ENCODE results near the gene SAMD1.

Gene SAMD1

DNA sequence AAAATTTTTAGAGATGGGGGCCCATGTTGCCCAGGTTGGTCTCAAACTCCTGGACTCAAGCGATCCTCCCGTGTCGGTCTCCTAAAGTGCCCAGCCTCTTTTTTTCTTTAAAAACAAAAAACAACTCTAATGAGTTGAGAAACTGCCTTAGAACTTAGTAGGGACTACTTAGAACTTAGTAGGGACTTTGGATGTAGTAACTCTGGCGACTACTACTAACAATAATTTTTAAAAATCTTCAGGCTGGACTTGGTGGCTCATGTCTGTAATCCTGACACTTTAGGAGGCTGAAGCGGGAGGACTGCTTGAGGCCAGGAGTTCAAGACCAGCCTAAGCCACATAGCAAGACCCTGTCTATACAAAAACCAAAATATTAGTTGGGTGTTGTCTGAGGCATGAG lies 4.5 kb downstream of the SAMD1 start:
- TF ChIP-seq, protein P1, sequence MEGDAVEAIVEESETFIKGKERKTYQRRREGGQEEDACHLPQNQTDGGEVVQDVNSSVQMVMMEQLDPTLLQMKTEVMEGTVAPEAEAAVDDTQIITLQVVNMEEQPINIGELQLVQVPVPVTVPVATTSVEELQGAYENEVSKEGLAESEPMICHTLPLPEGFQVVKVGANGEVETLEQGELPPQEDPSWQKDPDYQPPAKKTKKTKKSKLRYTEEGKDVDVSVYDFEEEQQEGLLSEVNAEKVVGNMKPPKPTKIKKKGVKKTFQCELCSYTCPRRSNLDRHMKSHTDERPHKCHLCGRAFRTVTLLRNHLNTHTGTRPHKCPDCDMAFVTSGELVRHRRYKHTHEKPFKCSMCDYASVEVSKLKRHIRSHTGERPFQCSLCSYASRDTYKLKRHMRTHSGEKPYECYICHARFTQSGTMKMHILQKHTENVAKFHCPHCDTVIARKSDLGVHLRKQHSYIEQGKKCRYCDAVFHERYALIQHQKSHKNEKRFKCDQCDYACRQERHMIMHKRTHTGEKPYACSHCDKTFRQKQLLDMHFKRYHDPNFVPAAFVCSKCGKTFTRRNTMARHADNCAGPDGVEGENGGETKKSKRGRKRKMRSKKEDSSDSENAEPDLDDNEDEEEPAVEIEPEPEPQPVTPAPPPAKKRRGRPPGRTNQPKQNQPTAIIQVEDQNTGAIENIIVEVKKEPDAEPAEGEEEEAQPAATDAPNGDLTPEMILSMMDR (IDR thresholded peaks at IDR 0.05; ENCODE audit: extremely low read depth, missing control alignments): no peak
- no peak for DNase-seq (ENCODE audit: low spot score)

DNA sequence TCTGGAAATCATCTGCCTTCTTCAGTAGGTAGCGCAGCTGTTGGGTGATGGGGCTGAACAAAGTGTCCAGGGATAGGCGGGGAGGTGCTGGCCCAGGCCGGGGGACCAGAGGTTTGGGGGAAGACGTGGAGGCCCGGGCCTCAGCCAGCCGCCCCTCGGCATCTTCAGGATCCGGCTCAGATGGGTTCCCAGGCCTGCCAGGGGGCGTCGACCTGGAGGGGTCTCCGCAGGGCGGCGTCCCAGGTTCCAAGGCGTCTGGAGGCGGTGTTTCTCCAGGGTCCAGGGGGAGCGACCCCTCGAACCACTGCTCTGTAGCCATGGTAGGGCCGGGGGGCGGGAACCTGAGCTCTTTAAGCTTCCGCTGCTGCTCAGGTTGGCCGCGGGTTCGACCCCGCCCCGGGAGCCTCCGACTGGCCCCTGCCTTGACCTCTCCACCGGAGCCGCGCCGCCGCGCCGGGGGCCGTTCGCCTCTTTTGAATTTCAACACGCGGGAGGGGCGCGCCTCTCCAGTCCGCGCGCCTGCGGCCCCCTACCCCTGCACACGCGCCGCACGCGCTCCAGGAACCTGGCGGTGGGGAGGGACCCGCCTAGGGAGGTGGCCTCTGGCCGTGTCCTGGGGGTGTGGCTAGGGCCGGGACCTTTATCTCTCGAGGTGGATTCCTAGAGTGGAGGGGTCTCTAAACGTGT lies 5.1 kb downstream of the SAMD1 start, which contains the start of gene C19orf67:
Gene C19orf67 (minus strand): TSS at position 475 of the 687 bp plus-strand sequence. CDS start 156 bp downstream, at position 319.
- no peak for DNase-seq (ENCODE audit: low spot score)
- TF ChIP-seq, protein P1 (IDR thresholded peaks at IDR 0.05; ENCODE audit: extremely low read depth, missing control alignments): no peak

DNA sequence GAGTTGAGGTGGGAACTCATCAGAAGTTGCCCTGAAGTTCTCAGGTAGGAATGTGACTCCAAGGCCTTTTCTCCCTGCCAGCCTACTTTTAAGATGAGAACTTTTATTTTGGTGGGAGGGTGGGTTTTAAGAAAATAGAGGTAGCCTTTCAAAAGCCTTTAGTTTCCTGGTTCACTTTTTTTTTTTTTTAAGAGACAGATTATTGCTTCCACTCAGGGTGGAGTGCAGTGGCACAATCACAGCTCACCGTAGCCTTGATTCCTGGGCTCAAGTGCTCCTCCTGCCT lies 7.9 kb downstream of the SAMD1 start:
- DNase-seq (ENCODE audit: low spot score): no peak
- TF ChIP-seq, protein P1 (IDR thresholded peaks at IDR 0.05; ENCODE audit: extremely low read depth, missing control alignments): no peak

DNA sequence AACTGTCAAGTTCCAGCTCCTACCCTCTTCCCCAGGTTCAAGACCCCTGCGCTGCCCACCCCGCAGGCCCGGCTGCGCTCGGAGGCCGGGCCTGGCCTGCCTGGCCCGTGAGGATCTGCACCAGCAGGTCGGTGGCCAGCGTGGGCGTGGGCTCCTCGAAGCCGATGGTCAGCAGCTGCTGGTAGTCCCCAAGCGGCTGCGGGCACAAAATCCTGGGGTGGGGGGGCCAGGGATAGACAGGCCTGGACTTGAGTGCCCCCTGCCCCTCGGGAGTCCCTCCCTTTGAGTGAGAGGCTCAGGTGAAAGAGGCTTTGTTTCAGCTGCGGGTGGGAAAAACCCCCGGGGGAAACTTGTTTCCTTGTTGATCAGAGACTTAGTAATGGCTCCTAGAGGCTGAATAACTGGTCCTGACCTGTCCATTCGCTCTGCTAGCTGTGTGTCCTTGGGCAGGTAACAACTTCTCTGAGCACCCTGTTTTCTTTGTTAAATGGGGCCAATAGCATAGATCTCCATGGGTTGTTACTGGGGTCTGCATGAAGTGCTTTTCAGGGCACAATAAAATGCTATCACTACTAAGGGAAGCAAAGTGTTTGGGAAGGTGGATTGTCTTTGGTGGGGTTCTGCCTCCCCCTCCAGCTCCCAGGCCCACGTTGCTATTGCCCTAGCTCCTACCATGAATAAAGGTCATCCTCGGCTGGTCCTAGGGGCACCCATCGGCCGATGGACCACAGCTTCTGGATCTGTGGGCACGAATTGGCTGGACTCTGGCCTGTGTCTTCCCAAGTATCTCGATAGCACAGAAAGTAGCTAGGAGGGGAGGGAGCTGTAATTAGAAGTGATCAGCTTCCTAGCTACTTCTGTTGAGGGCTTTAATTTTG lies 8.5 kb downstream of the SAMD1 start:
- DNase-seq (ENCODE audit: low spot score): peak; percentile 72
- TF ChIP-seq, protein P1 (IDR thresholded peaks at IDR 0.05; ENCODE audit: extremely low read depth, missing control alignments): no peak

DNA sequence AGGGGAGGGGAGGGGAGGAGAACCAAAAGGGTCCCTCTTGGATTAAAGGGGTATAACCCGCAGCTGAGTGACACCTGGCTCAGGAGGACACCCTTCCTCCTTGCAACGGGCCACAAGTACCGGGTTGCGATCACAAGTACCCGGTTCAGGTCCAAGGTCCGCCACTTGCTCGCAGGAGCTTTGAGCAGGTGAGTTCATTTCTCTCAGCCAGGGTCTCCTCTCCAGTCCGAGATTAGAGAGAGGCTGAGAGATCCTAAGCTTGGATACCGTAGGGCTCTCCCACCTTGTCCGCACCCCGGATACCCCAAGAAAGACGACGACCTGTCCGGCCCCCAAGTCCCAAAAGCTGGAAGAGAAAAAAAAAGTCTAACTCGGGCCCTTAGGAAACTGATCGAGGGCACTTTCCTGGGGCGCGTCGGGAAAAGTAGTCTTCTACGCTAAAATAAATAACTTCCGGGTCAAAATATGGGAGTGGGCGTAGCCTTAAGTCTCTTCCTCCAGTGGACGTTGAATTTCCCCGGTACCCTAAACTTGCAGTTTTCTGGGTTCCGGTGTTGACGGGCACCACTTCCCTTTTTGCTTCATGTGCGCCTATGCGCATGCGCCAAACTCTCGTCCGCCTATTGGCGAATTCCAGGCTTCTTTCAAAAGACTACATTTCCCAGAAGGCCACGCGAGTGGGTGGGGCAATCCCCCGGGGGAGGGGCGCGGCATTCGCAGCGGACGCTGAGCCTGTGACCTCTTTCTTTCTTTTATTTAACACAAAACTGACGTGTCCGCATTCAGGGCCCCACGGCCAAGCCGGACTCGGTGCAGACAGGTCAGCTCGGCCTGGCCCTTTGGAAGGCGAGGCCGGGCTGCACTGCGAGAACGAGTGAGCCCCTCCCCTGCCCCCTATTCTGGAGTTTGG lies 9.4 kb downstream of the SAMD1 start:
- TF ChIP-seq, protein P1 (IDR thresholded peaks at IDR 0.05; ENCODE audit: extremely low read depth, missing control alignments): no peak
- peak; percentile 99 for DNase-seq (ENCODE audit: low spot score)

DNA sequence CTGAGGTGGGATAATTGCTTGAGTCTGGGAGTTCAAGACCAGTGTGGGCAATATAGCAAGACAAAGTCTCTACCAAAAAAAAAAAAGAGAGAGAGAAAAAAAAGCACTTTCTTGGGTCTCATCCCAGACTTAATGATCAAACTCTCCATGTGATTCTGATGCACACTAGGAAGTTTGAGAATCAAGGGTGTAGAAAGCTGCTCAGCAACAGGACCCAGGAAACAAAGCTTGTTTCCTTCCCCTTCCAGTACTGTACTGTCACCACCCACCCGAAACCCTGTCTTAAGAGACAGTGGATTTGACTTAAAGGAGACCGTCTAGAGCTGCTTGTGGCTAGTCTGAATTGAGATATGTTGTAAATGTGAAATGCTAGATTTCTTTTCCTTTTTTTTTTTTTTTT lies 12.1 kb downstream of the SAMD1 start:
- TF ChIP-seq, protein P1 (IDR thresholded peaks at IDR 0.05; ENCODE audit: extremely low read depth, missing control alignments): no peak
- no peak for DNase-seq (ENCODE audit: low spot score)

Data from GM20000 (cell line).